A549 (cell line): ENCODE measurements around the gene TMEM126A. TPM values are rescaled to one million over a fixed set of nuclear protein-coding genes. Genes with fewer than 3 reads are reported as not detected.

Experiments used
- ATAC-seq, 2 experiments: fragments of 200-7000 bp in 1 of 2; fragments of >200 bp in 1 of 2; cut with Nextera tagmentation in 1 of 2; cut with Tn5 transposase in 1 of 2; 3 replicates each; pipeline versions ENCODE4 v1.8.0 to v1.9.1; 2018 to 2020; ENCODE audit warnings: mild to moderate bottlenecking in 1 of 2, moderate library complexity in 1 of 2
- CTCF ChIA-PET: fragments of 300-600 bp; sonication (Branson Sonifier 250); formaldehyde crosslinking; extraction: SDS; loops from one replicate; lab custom pipeline; 2021; ENCODE audit warnings: antibody characterized with exemption, inconsistent platforms; lab: Yijun Ruan, JAX
- POLR2A ChIA-PET: fragments of 350-600 bp; formaldehyde crosslinking; extraction: SDS; loops from one replicate; lab custom pipeline; 2021; ENCODE audit warnings: antibody characterized with exemption, inconsistent platforms; lab: Yijun Ruan, JAX
- DNase-seq, 2 experiments: peaks; one replicate each; pipeline versions ENCODE4 v3.0.0 to v3.0.0-alpha.2; 2011 to 2016; ENCODE audit warnings: low read depth in 1 of 2, low spot score in 1 of 2
- FAIRE-seq: peaks from 2 replicates; lab custom pipeline; 2011; peaks lifted over from hg19 to GRCh38; lab: Jason Lieb, UNC
- H3K27ac ChIP-seq, 2 experiments: fragments of >200 bp; sonication (Bioruptor Twin); formaldehyde crosslinking; 3 replicates each; pipeline ENCODE4 v1.5.1; 2016 to 2017
- H3K4me1 ChIP-seq: fragments of >200 bp; sonication (Bioruptor Twin); formaldehyde crosslinking; 3 replicates; pipeline ENCODE4 v1.6.1; 2016
- H3K4me2 ChIP-seq: fragments of >200 bp; sonication (Bioruptor Twin); formaldehyde crosslinking; 3 replicates; pipeline ENCODE4 v1.6.1; 2016
- H3K4me3 ChIP-seq: fragments of >200 bp; sonication (Bioruptor Twin); formaldehyde crosslinking; 3 replicates; pipeline ENCODE4 v1.5.1; 2016
- H3K9me3 ChIP-seq: fragments of >200 bp; sonication (Bioruptor Twin); formaldehyde crosslinking; 3 replicates; pipeline ENCODE4 v1.6.1; 2016
- ATOH8 ChIP-seq: fragments of 250-450 bp; sonication (Bioruptor Pico); IDR thresholded peaks from 2 replicates; pipeline ENCODE4 v1.5.0; 2020; ENCODE audit warnings: low read depth, mild to moderate bottlenecking, moderate library complexity
- CBX2 ChIP-seq: fragments of 200-600 bp; sonication (generic); IDR thresholded peaks from 2 replicates; pipeline ENCODE4 v1.6.1; 2016; ENCODE audit warnings: low read depth, mild to moderate bottlenecking, borderline replicate concordance
- CEBPB ChIP-seq, 2 experiments: fragments of >200 bp in 1 of 2; sonication (Bioruptor Twin) in 1 of 2; formaldehyde crosslinking in 1 of 2; IDR thresholded peaks; 2 replicates each; pipeline ENCODE4 v1.6.1; 2012 to 2016
- CHD4 ChIP-seq: fragments of 200-600 bp; sonication (generic); IDR thresholded peaks from 2 replicates; pipeline ENCODE4 v1.6.1; 2016; ENCODE audit warnings: antibody characterized with exemption, mild to moderate bottlenecking, borderline replicate concordance
- EHF ChIP-seq: fragments of 250-450 bp; sonication (Bioruptor Pico); IDR thresholded peaks from 2 replicates; pipeline ENCODE4 v1.5.0; 2020; ENCODE audit warnings: mild to moderate bottlenecking
- EHMT2 ChIP-seq: fragments of 200-600 bp; sonication (generic); IDR thresholded peaks from 2 replicates; pipeline ENCODE4 v1.6.1; 2016; ENCODE audit warnings: antibody characterized with exemption, low read depth, mild to moderate bottlenecking, moderate library complexity
- EP300 ChIP-seq, 2 experiments: fragments of >200 bp; sonication (Bioruptor Twin); formaldehyde crosslinking; IDR thresholded peaks; 2 replicates in 1 of 2; 3 replicates in 1 of 2; pipeline ENCODE4 v1.6.1; 2016 to 2017
- FOSB ChIP-seq: fragments of 250-450 bp; sonication (Bioruptor Pico); IDR thresholded peaks from 2 replicates; pipeline ENCODE4 v1.5.0; 2020; ENCODE audit warnings: mild to moderate bottlenecking, moderate library complexity
- FOSL2 ChIP-seq, 2 experiments: fragments of 450-650 bp in 1 of 2; fragments of >200 bp in 1 of 2; sonication (Bioruptor Twin) in 1 of 2; formaldehyde crosslinking; IDR thresholded peaks; 2 replicates each; pipeline versions ENCODE4 v1.5.0 to v1.6.1; 2016 to 2020; ENCODE audit warnings: mild to moderate bottlenecking in 1 of 2, moderate library complexity in 1 of 2
- FOXS1 ChIP-seq: fragments of 250-450 bp; sonication (Bioruptor Pico); IDR thresholded peaks from 2 replicates; pipeline ENCODE4 v1.5.0; 2020; ENCODE audit warnings: mild to moderate bottlenecking, moderate library complexity
- HEYL ChIP-seq: fragments of 250-450 bp; sonication (Bioruptor Pico); IDR thresholded peaks from 2 replicates; pipeline ENCODE4 v1.8.0; 2021; ENCODE audit warnings: mild to moderate bottlenecking, moderate library complexity
- HMGXB4 ChIP-seq: fragments of 250-450 bp; sonication (Bioruptor Pico); IDR thresholded peaks from 2 replicates; pipeline ENCODE4 v1.5.0; 2021; ENCODE audit warnings: mild to moderate bottlenecking, moderate library complexity, borderline replicate concordance
- HOXA7 ChIP-seq: fragments of 250-450 bp; sonication (Bioruptor Pico); IDR thresholded peaks from 2 replicates; pipeline ENCODE4 v1.5.0; 2020; ENCODE audit warnings: mild to moderate bottlenecking, moderate library complexity
- HOXB13 ChIP-seq: fragments of 250-450 bp; sonication (Bioruptor Pico); IDR thresholded peaks from 2 replicates; pipeline ENCODE4 v1.5.0; 2020; ENCODE audit warnings: low read depth, mild to moderate bottlenecking, moderate library complexity
- HOXB5 ChIP-seq: fragments of 250-450 bp; sonication (Bioruptor Pico); IDR thresholded peaks from 2 replicates; pipeline ENCODE4 v1.5.0; 2020; ENCODE audit warnings: mild to moderate bottlenecking, moderate library complexity
- JUNB ChIP-seq: fragments of >200 bp; sonication (Bioruptor Twin); formaldehyde crosslinking; IDR thresholded peaks from 2 replicates; pipeline ENCODE4 v1.6.1; 2016
- KDM1A ChIP-seq: fragments of 200-600 bp; sonication (generic); IDR thresholded peaks from 2 replicates; pipeline ENCODE4 v1.6.1; 2016; ENCODE audit warnings: low read depth, mild to moderate bottlenecking
- KDM5A ChIP-seq: fragments of 200-600 bp; sonication (generic); IDR thresholded peaks from 2 replicates; pipeline ENCODE4 v1.6.1; 2016; ENCODE audit warnings: antibody characterized with exemption, mild to moderate bottlenecking
- MAFK ChIP-seq: fragments of 450-650 bp; IDR thresholded peaks from 2 replicates; pipeline ENCODE4 v1.6.1; 2014; ENCODE audit not compliant: partially characterized antibody
- MAX ChIP-seq: IDR thresholded peaks from 2 replicates; pipeline ENCODE4 v1.6.1; 2012
- MAZ ChIP-seq: fragments of 150-350 bp; IDR thresholded peaks from 2 replicates; pipeline ENCODE4 v1.6.1; 2014; ENCODE audit warnings: antibody characterized with exemption, low read depth, low read length, borderline replicate concordance
- MYC ChIP-seq: IDR thresholded peaks from 2 replicates; pipeline ENCODE4 v1.6.1; 2012; ENCODE audit warnings: mild to moderate bottlenecking, inconsistent platforms, low read length, improper control_type of control experiment, borderline replicate concordance
- NPAS2 ChIP-seq: fragments of 250-450 bp; sonication (Bioruptor Pico); IDR thresholded peaks from 2 replicates; pipeline ENCODE4 v1.8.0; 2022; ENCODE audit warnings: mild to moderate bottlenecking, moderate library complexity, borderline replicate concordance
- POLR2A ChIP-seq: IDR thresholded peaks from 2 replicates; pipeline ENCODE4 v1.6.1; 2012; ENCODE audit warnings: mild to moderate bottlenecking, low read length
- RARB ChIP-seq: fragments of 250-450 bp; sonication (Bioruptor Pico); IDR thresholded peaks from 2 replicates; pipeline ENCODE4 v1.8.0; 2021; ENCODE audit warnings: mild to moderate bottlenecking, moderate library complexity
- RFX5 ChIP-seq: fragments of 450-650 bp; IDR thresholded peaks from 2 replicates; pipeline ENCODE4 v1.7.1; 2014; ENCODE audit warnings: antibody characterized with exemption, mild to moderate bottlenecking, moderate library complexity
- RNF2 ChIP-seq: fragments of 200-600 bp; sonication (generic); IDR thresholded peaks from 2 replicates; pipeline ENCODE4 v1.6.1; 2016; ENCODE audit warnings: low read depth, mild to moderate bottlenecking, antibody characterized with exemption, moderate library complexity, borderline replicate concordance
- SMC3 ChIP-seq: fragments of >200 bp; sonication (Bioruptor Twin); formaldehyde crosslinking; IDR thresholded peaks from 3 replicates; pipeline ENCODE4 v1.6.1; 2018; ENCODE audit warnings: inconsistent platforms
- SREBF2 ChIP-seq: fragments of 450-650 bp; IDR thresholded peaks from 2 replicates; pipeline ENCODE4 v1.6.1; 2014; ENCODE audit warnings: mild to moderate bottlenecking, moderate library complexity
- TFCP2L1 ChIP-seq: fragments of 250-450 bp; sonication (Bioruptor Pico); IDR thresholded peaks from 2 replicates; pipeline ENCODE4 v1.5.0; 2021; ENCODE audit warnings: mild to moderate bottlenecking
- USF2 ChIP-seq: fragments of 450-650 bp; IDR thresholded peaks from 2 replicates; pipeline ENCODE4 v1.6.1; 2014; ENCODE audit warnings: antibody characterized with exemption
- ZC3H11A ChIP-seq: fragments of 450-650 bp; IDR thresholded peaks from 2 replicates; pipeline ENCODE4 v1.6.1; 2014; ENCODE audit warnings: antibody characterized with exemption, mild to moderate bottlenecking
- ZFP36 ChIP-seq: fragments of 450-650 bp; IDR thresholded peaks from 2 replicates; pipeline ENCODE4 v1.6.1; 2014; ENCODE audit warnings: borderline replicate concordance; ENCODE audit not compliant: partially characterized antibody
- ZNF302 ChIP-seq: fragments of 250-450 bp; sonication (Bioruptor Pico); IDR thresholded peaks from 2 replicates; pipeline ENCODE4 v1.9.0; 2021; ENCODE audit warnings: inconsistent platforms, mild to moderate bottlenecking, moderate library complexity
- WGBS: methylation state at CpG from one replicate; pipeline ENCODE4 v1.1.6; 2017; ENCODE audit errors: missing lambda C conversion rate; 5-methylcytosine and 5-hydroxymethylcytosine counted together
- polyA plus RNA-seq, 4 experiments: library from polyadenylated mRNA; depleted of rRNA in 3 of 4; stranded (reverse); fragments of >200 nt; fragmentation: RNase III in 1 of 4; extraction: RNeasy Plus Mini Kit Qiagen cat#74134 plus additional on column Dnase treatment in 1 of 4; gene quantifications; 2 replicates in 3 of 4; 3 replicates in 1 of 4; pipeline ENCODE4 v1.2.3, GENCODE V29; 2011 to 2017

Gene TMEM126A
- polyA plus RNA-seq, 2 of the 4 experiments (the other 2 are of a cell fraction): 74.9 to 123 TPM

- TF ChIP-seq SREBF2: no peak
- TF ChIP-seq EHF: no peak
- TF ChIP-seq MAFK: no peak
- TF ChIP-seq POLR2A: no peak
- TF ChIP-seq FOSB: no peak
- no peak for TF ChIP-seq KDM5A
- TF ChIP-seq ATOH8: no peak
- no peak for TF ChIP-seq RARB
- TF ChIP-seq, all 56 proteins: peak for 0
Measured at GRCh38 chr11:85627332-85627997, 20.3 kb upstream of the TMEM126A start, which contains the start of gene DLG2 (continued).

GRCh38 chr11:85627998-85628770, 19.6 kb upstream of the TMEM126A start, which contains the start of gene TMEM126B:
Gene TMEM126B (plus strand): TSS chr11:85628593. CDS start chr11:85628608, 15 bp downstream.
- peak; percentile 84 to 96 for DNase-seq
- FAIRE-seq: peak; percentile 76
- POLR2A ChIA-PET: interaction anchor here (0.6 to 5.0 kb wide), 8 partner anchors 9 to 617 kb away, joined by 3 to 30 read pairs (median 4); partner anchors contain the start of genes CREBZF, EED and TMEM126A
- Histone ChIP-seq H3K27ac (peak within 1 kb of the TSS; percentile 79 to 89), H3K9me3 (no peaks in the 10 kb centered on the region), H3K4me1 (peaks cover 14% of the 10 kb centered on the region), H3K4me2 (peak within 1 kb of the TSS; percentile 96), H3K4me3 (peak within 1 kb of the TSS; percentile 57)
- peak; percentile 97 to 99 for ATAC-seq
- CTCF ChIA-PET: interaction anchor here (0.6 to 1.5 kb wide), 4 partner anchors 18 to 663 kb away, joined by 3 to 4 read pairs (median 3); no protein-coding TSS in a partner anchor
- under 1% methylated on average over 38 of the region's 41 CpGs for WGBS
- TF ChIP-seq JUNB (no peak), RNF2 (no peak), CBX2 (no peak), FOSB (no peak), MAZ (peak; percentile 68; the same call in 1 of the 2 replicates), HMGXB4 (no peak), FOXS1 (CRISPR knock-in tag) (no peak), HOXB5 (CRISPR knock-in tag) (no peak), KDM1A (no peak), SMC3 (no peak), ATOH8 (no peak), FOSL2 (IDR thresholded peaks at IDR 0.05) (no peak), FOSL2 (CRISPR knock-in tag; IDR thresholded peaks at IDR 0.05) (no peak), ZNF302 (CRISPR knock-in tag) (no peak), HOXB13 (CRISPR knock-in tag) (no peak), MYC (no peak; the same call in 1 of the 2 replicates), CEBPB (IDR thresholded peaks at IDR 0.05) (peak in 1 of 2 experiments; percentile 13; a peak in 1 of 4 replicates), RFX5 (no peak; the same call in 1 of the 2 replicates), SREBF2 (no peak), NPAS2 (CRISPR knock-in tag) (no peak), HOXA7 (CRISPR knock-in tag) (no peak), HEYL (CRISPR knock-in tag) (no peak), EP300 (IDR thresholded peaks at IDR 0.05) (no peak), MAFK (no peak), MAX (peak; percentile 69), TFCP2L1 (CRISPR knock-in tag) (no peak), ZFP36 (no peak), EHMT2 (no peak), KDM5A (peak; percentile 96), RARB (no peak), ZC3H11A (no peak), CHD4 (no peak), USF2 (peak; percentile 90)
